Limb (tissue), 2 donors: ENCODE results near the gene ATXN7L3.
A peak's percentile ranks its signal among the peaks of the same experiment; 100 is the strongest.

Experiments used
- DNase-seq, 2 donors: peaks; one replicate each; pipeline ENCODE4 v3.0.0-alpha.2; 2016; ENCODE audit errors: extremely low spot score in 2 of 2

The ATXN7L3 gene

DNA sequence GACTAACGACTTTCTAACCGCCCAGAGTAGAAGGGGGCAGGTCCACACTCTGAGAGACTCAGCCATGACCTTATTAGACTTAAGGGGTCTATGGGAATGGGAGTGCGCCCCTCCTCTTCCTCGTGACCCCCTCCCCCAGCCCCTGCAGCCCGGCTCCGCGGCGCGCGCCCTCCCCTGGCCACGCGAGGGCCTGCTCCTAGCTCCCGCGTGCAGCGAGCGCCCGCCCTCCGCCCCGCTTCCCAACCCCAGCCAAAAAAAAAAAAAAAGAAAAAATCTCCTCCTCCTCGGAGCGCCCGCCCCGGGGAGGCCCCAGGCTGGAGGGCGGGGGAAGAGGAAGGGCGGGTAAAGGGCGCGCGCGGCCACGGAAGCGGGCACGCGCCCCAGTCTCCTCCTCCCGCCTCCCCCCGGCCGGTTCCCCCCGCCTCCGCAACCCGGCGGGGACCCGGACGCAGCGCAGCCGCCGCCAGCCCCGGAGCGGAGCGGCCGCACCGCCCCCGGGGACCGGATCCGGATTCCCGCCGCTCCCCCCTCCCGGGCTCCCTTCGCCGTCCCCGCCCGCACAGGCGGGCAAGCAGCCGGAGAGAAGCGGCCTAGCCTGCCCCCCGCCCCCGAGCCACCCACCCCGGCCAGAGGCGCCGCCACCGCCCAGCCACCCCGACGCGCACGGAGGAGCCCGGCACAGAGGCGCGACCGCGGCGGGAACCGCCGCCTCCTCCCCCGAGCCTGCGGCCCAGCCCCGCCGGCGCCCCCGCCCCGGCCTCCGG is 18.8 kb upstream of the ATXN7L3 start:
- DNase-seq = peak; percentile 90 to 92

DNA sequence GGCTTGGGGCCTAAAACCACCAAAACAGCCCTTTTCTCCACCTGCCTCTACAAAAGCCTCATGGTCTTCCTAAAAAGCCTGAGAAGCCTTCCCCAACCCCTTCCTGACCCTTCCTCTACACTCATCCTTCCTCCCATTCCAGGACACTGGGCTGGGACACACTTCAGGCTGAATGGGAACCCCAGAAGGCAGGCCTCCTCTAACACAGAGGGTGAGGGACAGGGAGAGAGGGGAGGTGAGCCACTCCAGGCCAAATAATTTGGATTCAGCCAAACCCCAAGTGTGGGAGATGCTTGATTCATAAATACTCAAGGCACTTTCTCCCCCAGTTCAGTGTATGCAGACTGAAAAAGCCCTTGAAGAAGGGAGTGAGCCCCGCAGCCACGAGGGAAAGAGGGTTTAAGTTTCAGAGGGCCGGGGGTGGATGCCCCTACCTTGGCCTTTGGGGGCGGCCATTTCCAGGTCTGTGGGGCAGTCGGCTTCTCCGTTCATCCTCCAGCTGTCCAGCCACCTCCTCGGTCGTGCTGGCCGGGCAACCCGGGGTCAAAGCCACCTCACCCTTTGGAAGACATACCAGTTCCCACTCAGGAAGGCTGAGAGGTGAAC is 18.2 kb upstream of the ATXN7L3 start:
- peak in 1 of 2 donors; percentile 20 for DNase-seq

- no peak for DNase-seq
These were observed 17.0 kb upstream of the ATXN7L3 start for GRCh38 chr17:44216694-44217093.

DNA sequence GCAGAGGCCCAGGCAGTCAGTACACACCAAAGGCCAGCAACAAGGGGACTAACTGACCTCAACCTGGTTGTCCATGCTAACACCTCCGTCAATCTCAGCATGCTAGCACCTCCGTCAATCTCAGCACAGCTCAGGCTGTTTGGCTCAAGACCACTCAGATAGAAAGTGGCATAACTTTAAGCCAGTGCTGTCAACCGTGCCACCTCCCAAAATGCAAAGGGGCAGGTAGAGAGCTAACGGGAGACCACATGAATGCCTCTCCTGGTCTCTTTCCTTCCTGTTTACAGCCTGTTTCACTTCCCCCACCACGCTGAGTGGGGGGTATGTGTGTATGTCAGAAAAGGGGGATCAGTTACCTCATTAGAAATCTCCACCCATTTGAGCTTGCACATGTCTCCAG is 16.5 kb upstream of the ATXN7L3 start:
- no peak for DNase-seq

DNA sequence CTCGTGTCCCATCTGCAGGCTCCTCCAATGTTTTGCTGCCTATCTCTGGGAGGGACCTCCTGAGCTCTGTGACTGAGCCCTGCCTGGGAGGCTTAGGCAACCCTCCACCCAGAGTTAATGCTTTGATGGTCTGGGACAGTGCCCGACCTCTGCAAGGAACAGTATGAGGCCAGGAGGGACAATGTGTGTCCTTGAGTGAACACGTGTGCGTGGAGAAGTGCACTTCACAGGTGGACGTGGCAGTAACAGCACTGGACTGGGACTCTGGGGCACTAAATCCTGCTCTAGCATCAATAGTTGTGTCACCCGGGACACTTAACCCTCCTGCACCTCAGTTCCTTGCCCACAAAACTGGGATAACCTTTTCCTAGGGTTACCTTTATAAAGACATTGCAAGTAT is 15.2 kb upstream of the ATXN7L3 start:
- no peak for DNase-seq

DNA sequence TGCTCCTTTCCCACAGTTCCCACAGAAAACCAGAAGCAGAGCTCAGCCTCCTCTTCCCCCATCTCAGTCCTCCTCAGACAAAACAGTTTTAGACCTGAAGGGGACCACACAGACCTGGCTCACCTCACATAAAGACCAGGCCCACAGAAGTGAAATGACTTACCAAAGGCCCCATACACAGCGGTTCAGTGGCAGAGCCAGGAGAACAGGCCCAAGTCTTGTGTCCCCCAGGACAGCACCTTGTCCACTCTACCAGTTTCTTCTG is 14.5 kb upstream of the ATXN7L3 start:
- DNase-seq = no peak

DNA sequence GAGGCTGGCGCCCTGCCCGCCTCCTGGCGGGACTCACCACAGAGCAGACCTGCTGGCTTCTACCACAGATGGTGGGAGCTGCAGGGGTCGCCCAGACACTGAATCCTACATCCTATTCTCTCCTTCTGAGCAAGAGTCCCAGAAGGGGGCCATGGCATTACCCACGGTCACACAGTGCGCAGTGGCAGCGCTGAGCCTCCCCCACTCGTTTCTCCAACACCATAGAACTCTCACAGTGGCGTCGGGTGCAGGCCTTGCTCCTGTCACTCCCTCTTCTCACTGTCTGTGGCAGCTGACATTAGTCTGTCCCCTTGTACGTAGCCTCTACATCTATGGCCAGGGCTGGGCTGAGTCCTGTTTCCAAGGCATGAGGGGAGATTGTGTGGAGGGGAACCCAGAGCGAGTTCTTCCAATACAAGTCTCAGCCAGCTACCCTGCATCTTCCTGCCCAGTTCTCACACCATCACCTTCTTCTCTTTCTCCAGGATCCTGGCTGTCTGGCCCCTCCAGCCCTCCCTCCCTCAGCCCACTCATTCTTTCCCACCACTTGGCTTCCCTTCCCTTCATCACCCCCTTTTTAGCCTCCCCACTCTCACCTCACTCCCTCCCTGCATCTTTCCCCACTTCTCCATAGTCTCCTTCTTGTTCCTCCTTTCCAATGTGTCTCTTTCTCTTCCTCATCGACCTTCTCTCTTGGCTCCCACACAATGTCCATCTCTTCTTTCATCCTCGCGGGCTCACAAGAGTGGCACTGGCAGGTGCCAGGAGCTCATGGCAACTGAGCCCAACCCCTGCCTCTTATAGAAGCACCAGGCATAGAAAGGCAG is 13.9 kb upstream of the ATXN7L3 start:
- DNase-seq = peak in 1 of 2 donors; percentile 31

DNA sequence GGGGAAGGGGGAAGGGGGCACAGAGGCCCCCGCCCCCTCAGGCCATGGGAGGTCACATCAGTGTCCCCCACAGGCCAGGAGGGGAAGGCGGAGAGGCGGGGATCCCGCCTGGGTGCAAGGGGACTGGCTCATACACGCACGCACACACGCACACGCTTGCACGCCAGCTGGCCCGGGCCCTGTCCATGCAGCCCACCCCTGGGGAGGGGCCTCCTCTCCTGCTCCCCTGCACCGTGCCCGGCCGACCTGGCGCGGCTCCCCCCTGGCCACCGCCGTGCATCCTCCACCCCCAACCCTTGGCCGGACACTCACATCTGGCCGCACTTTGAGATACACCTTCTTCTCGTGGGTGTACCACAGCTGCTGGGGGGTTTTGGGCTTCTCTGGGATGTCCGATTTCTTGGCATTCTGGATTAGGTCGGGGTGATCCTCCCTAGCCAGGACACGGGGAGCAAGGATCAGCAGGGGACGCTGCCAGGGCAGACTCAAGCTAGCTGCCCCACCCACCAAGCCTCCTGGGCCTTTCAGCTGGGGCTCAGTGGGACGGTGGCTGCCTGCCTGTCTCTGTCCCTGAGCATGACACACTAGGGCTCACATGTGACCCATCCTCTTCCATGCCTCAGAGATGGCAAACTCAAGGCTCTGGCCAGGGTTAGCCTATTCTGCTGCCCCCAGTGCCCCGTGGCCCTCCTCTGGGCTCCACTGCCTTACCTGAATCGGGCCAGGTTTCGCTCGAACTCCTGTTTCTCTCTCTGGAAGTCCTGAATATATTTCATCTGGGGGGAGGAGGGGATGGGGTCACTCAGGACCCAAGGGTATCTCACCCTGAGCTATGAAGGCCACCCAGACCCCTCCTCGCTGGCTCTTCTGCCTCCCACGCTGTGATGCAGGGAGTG is 13.1 kb upstream of the ATXN7L3 start:
- DNase-seq = peak in 1 of 2 donors; percentile 38

DNA sequence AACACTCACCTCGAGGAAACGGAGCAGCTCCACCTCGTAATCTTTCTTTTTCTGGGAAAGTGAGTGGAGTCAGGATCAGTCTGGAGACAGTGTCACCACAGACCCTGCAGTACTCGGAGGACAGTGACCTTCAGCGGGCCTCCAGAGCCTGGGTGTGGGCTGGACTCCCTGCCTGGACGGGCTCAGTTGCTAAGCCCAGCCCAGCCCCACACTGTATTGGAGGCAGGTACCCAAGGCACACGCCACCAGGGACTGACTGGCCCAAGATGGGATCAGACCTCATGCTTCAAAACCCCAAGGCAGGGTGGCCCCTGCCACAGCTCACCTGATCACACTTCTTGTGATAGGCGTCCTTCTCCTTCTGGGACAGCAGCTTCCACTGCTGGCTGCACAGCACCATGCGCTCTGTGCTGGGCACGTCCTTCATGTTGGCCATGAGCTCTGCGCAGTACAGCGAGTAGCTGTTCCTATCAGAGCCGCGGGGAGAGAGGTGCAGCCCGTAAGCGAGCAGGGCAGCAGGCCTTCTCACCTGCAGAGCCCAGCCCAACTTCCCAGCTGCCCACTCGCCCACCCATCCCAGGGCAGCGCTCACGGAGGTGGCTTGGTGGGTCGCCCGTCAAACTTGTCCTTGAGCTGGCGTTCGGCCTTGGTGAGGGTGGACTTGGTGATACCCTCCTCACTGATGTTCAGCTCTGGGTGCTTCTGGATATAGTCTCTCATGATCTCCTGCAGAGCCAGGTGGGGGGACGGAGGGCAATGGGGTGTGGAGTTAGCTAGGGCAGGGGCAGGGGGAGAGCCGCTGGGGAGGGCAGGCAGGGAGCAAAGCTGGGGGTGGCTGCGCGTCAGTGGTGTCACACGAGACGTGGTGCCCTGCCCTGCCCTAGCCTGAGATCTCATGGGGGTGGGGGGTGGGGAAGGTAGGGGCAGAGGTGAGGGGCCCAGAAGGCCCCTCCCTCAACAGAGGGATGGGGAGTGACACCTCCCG is 11.9 kb upstream of the ATXN7L3 start:
- DNase-seq = peak in 1 of 2 donors; percentile 30

GRCh38 chr17:44210342-44211192 is 10.9 kb upstream of the ATXN7L3 start:
- DNase-seq = peak; percentile 83 to 87

GRCh38 chr17:44209786-44210341 is 10.2 kb upstream of the ATXN7L3 start:
- DNase-seq = peak in 1 of 2 donors; percentile 23

DNA sequence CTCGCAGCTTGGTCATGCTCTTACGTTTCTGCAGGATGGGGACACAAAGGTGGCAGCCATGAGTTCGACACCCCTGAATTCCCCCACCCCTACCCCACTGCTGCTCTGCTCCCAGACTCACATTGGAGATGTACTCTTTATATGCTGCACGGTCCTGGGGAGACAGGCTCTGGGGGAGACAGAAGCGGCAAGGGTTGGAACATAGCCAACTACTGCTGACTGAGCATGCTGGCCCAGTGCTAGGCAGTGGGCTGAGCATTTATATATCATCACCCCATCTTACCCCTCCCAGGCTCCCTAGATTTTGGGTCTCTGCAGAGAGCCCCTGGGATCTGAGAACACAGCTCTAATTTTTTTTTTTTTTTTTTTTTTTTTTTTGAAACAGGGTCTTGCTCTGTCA is 8.1 kb upstream of the ATXN7L3 start:
- DNase-seq = no peak

DNA sequence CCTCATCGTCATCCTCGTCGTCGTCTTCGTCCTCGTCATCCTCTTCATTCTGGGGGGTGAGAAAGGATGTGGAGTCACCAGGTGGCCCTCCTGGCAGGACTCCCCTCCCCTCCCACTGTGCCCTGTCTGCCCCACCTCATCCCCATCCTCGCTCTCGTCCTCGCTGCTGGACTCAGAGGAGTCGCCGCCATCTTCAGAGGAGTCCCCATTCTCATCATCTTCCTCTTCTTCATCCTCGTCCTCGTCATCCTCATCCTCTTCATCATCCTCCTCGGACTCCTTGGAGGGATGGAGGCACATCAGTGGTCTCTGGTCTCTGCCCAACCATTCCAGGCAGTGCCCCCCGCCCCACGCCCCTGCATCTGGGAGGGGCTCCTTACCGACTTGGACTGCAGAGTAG is 7.6 kb upstream of the ATXN7L3 start:
- DNase-seq = no peak

DNA sequence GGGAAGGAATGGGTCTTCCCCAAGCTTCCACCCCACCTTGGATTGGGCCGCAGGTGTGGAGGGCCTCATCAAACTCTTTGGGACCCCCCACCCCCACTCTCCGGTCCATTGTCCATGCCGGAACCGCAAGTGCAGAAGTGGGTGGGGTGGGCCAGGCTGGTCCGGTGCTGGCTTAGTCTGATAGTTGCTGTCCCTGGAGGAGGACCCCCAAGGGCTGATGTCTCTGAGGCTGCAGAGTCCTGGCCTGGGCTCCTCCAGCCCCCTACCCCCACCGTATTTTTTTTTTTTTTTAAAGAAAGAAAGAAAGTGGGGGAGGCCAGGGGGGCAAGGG is 7.1 kb upstream of the ATXN7L3 start:
- no peak for DNase-seq

- no peak for DNase-seq
These were observed 6.5 kb upstream of the ATXN7L3 start for GRCh38 chr17:44205962-44206824.

- DNase-seq = no peak
These were observed 4.8 kb upstream of the ATXN7L3 start for GRCh38 chr17:44204441-44204882.

GRCh38 chr17:44203731-44204440 is 4.2 kb upstream of the ATXN7L3 start:
- peak; percentile 33 to 50 for DNase-seq

DNA sequence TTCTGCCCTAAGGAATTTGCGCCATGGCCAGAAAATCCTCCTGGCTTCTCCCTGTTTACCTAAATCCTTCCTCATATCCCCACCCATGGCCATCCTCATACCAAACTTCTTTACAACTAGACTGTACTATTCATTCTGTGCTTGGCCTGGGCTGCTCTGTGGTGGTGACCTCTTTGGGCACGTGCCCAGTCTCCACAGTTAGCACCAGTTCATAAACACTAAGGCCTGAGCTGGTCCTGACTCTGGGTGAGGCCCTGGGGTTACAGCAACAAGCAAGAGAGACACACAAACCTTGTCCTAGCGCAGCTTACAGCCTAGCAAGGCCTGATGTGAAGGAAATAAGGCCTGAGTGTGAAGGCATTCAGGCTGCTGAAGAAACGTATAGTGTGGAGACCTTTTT is 3.1 kb upstream of the ATXN7L3 start:
- no peak for DNase-seq
